Measurements from ENCODE around the gene NTN4.
"Not testable (repeated sequence)": the region's sequence is repeated elsewhere in the genome, so short reads cannot be mapped to it uniquely, and the experiment has no call there.

The NTN4 gene

DNA sequence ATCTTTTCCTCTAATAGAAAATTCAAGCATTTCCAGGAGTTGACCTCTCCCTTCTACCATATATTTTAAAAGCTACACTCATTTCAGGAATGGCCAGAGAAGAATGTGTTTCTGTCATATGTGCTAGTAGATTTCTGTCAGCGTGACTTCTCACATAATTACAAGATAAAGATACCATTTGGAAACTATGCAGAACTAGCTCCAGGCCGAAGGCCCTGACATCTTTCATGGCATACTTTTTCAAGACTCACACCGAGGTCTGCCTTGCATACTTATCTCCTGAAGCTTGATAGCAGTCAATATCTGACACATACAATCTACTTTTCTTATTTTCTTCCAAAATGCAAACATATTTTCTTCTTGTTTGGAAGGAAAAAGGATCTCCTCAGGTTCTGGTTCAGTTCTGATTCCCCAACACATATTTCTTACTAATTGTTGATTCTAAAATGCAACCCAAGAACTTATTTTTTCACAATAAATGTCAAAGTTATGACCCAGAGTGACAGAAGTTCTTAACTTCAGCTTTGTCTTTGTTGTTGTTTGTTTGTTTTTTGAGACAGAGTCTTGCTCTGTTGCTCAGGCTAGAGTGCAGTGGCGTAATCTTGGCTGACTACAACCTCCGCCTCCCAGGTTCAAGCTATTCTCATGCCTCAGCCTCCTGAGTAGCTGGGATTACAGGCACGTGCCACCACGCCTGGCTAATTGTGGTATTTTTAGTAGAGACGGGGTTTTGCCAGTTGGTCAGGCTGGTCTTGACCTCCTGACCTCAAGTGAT is 99.5 kb downstream of the NTN4 start:
- H3K4me3 ChIP-seq (ENCODE audit: low read length): no peak overlapping the region
- no peak for TF ChIP-seq ZNF274 (IDR thresholded peaks at IDR 0.05; ENCODE audit: low read depth, low read length)

GRCh38 chr12:95687937-95688336 is 102.6 kb downstream of the NTN4 start:
- no peak overlapping the region for H3K4me3 ChIP-seq (ENCODE audit: low read length)
- TF ChIP-seq ZNF274 (IDR thresholded peaks at IDR 0.05; ENCODE audit: low read depth, low read length): no peak

DNA sequence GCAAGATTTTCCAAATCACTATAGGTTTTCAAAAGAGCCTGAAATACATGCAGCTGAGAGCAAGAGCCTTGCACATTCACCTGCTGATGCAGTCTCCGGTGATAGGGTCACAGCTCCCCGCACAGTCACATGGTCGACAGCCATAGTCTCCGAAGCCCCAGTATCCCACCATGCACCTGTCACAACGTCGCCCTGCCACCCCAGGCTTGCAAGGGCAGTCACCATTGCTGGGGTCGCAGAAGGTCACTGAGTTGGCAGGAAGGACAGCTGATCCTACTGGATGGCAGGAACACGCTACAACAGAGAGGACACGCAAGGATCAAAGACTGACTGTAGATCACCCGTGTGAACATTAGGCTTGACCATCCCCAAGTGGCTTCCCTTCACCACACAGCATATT is 107.1 kb downstream of the NTN4 start:
- no peak overlapping the region for H3K4me3 ChIP-seq (ENCODE audit: low read length)
- no peak for TF ChIP-seq ZNF274 (IDR thresholded peaks at IDR 0.05; ENCODE audit: low read depth, low read length)

- no peak overlapping the region for H3K4me3 ChIP-seq (ENCODE audit: low read length)
- TF ChIP-seq ZNF274 (IDR thresholded peaks at IDR 0.05; ENCODE audit: low read depth, low read length): no peak
Observed at GRCh38 chr12:95681210-95681765, 109.3 kb downstream of the NTN4 start.

DNA sequence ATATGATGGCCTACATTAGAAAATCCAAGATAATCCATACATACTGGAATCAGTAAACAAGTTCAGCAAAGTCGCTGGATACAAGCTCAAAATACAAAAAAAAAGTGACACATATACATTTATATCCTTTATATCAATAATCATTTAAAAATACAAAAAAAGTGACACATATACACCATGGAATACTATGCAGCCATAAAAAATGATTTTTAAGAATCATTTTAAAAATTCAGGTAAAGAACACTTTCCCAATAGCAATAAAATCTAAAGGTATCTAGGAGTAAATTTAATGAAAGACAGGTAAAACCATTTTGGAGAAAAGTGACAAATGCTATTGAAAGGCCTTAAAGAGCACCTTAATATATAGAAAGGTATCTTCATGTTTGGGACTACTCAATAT is 111.9 kb downstream of the NTN4 start:
- TF ChIP-seq ZNF274 (IDR thresholded peaks at IDR 0.05; ENCODE audit: low read depth, low read length): no peak
- H3K4me3 ChIP-seq (ENCODE audit: low read length): no peak overlapping the region

GRCh38 chr12:95677782-95678181 is 112.8 kb downstream of the NTN4 start:
- not testable (repeated sequence) for H3K4me3 ChIP-seq (ENCODE audit: low read length)

- no peak for TF ChIP-seq ZNF274 (IDR thresholded peaks at IDR 0.05; ENCODE audit: low read depth, low read length)
Observed at GRCh38 chr12:95674631-95675030, 115.9 kb downstream of the NTN4 start.

GRCh38 chr12:95674163-95674562 is 116.4 kb downstream of the NTN4 start:
- no peak overlapping the region for H3K4me3 ChIP-seq (ENCODE audit: low read length)
- TF ChIP-seq ZNF274 (IDR thresholded peaks at IDR 0.05; ENCODE audit: low read depth, low read length): no peak

More at GRCh38 chr12:95674631-95675030, 115.9 kb downstream of the NTN4 start:
- H3K4me3 ChIP-seq (ENCODE audit: low read length): no peak overlapping the region

GRCh38 chr12:95673576-95673975 is 117.0 kb downstream of the NTN4 start:
- no peak overlapping the region for H3K4me3 ChIP-seq (ENCODE audit: low read length)
- no peak for TF ChIP-seq ZNF274 (IDR thresholded peaks at IDR 0.05; ENCODE audit: low read depth, low read length)

GRCh38 chr12:95672166-95672565 is 118.4 kb downstream of the NTN4 start:
- no peak overlapping the region for H3K4me3 ChIP-seq (ENCODE audit: low read length)
- no peak for TF ChIP-seq ZNF274 (IDR thresholded peaks at IDR 0.05; ENCODE audit: low read depth, low read length)

- no peak for TF ChIP-seq ZNF274 (IDR thresholded peaks at IDR 0.05; ENCODE audit: low read depth, low read length)
- no peak overlapping the region for H3K4me3 ChIP-seq (ENCODE audit: low read length)
Observed at GRCh38 chr12:95671265-95671664, 119.3 kb downstream of the NTN4 start.

- no peak for TF ChIP-seq ZNF274 (IDR thresholded peaks at IDR 0.05; ENCODE audit: low read depth, low read length)
- H3K4me3 ChIP-seq (ENCODE audit: low read length): no peak overlapping the region
Observed at GRCh38 chr12:95663525-95663924, 127.0 kb downstream of the NTN4 start.

DNA sequence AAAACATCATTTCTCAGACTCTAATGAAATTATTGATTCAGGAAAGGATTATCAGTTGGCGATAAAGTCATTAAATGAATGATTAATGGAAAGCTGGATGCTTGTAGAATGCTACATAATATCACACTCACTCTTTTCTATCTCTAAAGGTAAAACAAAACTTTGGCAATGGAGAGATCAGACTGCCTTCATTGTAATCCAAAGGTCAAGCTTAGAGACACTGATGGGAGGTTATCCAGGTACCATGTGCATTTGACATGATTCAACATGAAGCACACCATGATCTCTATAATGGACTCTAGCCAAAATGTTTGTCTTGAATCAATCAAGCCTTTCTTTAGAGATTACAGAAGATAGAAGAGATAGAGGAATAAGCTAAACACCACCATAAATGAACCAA is 129.2 kb downstream of the NTN4 start:
- no peak for TF ChIP-seq ZNF274 (IDR thresholded peaks at IDR 0.05; ENCODE audit: low read depth, low read length)
- no peak overlapping the region for H3K4me3 ChIP-seq (ENCODE audit: low read length)

DNA sequence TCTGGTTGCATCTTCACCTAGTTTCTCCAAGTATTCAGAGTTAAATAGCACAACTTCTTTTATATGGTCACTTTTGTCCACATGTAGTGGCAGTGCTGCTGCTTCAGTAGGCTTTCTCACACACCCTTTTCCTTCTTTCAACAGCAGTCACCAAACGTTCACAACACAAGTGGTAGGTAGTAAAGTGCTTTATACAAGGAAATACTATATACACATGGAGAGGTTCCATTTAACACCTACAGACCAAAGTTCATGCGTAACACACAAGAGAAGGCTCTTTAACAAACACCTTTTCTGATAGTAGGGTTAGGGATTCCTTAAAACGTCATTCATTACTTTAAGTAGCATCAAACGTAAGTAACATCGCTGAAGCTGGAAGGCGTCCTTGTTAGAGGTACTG is 132.2 kb downstream of the NTN4 start:
- no peak overlapping the region for H3K4me3 ChIP-seq (ENCODE audit: low read length)
- no peak for TF ChIP-seq ZNF274 (IDR thresholded peaks at IDR 0.05; ENCODE audit: low read depth, low read length)

DNA sequence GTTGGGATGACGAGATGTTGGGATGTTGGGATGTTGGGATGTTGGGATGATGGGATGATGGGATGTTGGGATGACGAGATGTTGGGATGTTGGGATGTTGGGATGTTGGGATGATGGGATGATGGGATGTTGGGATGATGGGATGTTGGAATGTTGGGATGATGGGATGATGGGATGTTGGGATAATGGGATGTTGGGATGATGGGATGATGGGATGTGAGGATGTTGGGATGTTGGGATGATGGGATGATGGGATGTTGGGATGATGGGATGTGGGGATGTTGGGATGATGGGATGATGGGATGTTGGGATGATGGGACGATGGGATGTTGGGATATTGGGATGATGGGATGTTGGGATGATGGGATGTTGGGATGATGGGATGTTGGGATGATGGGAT is 135.9 kb downstream of the NTN4 start:
- H3K4me3 ChIP-seq (ENCODE audit: low read length): not testable (repeated sequence)

All from GM08714 (cell line).